GM10266 (cell line): ENCODE data around the gene ANXA3.
A peak's percentile ranks its signal among the peaks of the same experiment; 100 is the strongest.
"Not testable (repeated sequence)": the region's sequence is repeated elsewhere in the genome, so short reads cannot be mapped to it uniquely, and the experiment has no call there.

Source experiments
- DNase-seq: peaks from one replicate; pipeline ENCODE4 v3.0.0; 2012; ENCODE audit errors: extremely low spot score
- TF ChIP-seq, protein P1 (sequence below): IDR thresholded peaks from 2 replicates; pipeline ENCODE4 v1.5.1; 2012; ENCODE audit warnings: mild to moderate bottlenecking, low read depth; ENCODE audit not compliant: control insufficient read depth, insufficient read depth; ENCODE audit errors: missing control alignments

Gene ANXA3

GRCh38 chr4:78596111-78596742, 44.7 kb downstream of the ANXA3 start:
- TF ChIP-seq, protein P1, sequence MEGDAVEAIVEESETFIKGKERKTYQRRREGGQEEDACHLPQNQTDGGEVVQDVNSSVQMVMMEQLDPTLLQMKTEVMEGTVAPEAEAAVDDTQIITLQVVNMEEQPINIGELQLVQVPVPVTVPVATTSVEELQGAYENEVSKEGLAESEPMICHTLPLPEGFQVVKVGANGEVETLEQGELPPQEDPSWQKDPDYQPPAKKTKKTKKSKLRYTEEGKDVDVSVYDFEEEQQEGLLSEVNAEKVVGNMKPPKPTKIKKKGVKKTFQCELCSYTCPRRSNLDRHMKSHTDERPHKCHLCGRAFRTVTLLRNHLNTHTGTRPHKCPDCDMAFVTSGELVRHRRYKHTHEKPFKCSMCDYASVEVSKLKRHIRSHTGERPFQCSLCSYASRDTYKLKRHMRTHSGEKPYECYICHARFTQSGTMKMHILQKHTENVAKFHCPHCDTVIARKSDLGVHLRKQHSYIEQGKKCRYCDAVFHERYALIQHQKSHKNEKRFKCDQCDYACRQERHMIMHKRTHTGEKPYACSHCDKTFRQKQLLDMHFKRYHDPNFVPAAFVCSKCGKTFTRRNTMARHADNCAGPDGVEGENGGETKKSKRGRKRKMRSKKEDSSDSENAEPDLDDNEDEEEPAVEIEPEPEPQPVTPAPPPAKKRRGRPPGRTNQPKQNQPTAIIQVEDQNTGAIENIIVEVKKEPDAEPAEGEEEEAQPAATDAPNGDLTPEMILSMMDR: no peak

DNA sequence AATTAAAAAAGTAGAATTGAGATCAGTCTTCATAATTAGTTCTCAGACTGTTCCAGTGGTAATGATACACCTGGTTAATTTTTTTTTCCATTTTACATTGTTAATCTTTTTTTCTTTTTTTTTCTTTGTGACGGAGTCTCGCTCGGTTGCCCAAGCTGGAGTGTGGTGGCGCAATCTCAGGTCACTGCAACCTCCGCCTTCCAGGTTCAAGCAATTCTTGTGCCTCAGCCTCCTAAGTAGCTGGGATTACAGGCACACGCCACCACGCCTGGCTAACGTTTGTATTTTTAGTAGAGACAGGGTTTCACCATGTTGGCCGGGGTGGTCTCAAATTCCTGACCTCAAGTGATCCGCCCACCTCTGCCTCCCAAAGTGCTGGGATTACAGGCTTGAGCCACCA, 46.9 kb downstream of the ANXA3 start:
- DNase-seq: not testable (repeated sequence)

More at GRCh38 chr4:78596111-78596742, 44.7 kb downstream of the ANXA3 start:
- DNase-seq: no peak

DNA sequence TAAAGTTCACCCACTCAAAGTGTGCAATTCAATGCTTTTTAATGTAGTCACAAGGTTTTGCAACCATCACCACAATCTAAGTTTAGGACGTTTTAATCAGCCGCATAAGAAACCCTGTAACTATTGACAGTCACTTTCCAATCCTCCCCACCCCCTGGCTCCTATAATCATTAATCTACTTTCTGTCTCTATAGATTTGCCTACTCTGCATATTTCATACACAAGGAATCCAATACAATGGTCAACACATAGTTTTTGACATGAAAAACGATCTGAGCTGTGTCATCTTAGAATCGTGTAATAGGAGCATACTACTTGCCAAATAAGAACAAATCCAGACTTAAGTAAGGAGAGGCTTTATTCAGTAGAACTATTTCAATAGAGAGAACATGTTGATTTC, 47.6 kb downstream of the ANXA3 start:
- no peak for DNase-seq
- TF ChIP-seq, protein P1: no peak

- DNase-seq: no peak
- TF ChIP-seq, protein P1: no peak
These were observed 48.4 kb downstream of the ANXA3 start for GRCh38 chr4:78599931-78600375.

- peak; percentile 24 for DNase-seq
- TF ChIP-seq, protein P1: no peak
These were observed 49.4 kb downstream of the ANXA3 start for GRCh38 chr4:78601013-78601412.

DNA sequence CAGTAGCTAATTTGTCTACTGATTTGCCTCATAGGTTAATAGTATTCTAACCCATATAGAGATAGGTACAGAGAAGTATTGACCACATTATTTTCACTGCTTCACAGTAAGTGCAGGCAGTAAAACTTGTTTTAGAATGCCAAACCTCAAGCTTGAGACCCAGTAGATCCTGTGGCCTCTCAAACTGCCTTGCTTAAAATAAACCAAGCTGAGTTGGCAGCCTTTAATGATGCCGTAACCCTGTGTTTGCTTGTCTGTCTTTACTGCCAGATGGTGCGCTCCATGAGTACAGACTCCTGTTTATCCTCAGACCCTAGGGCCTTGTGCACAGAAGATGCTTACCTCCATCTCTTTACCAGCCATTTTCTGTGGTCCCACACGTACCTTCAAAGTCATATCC, 50.8 kb downstream of the ANXA3 start:
- no peak for DNase-seq
- TF ChIP-seq, protein P1: no peak

DNA sequence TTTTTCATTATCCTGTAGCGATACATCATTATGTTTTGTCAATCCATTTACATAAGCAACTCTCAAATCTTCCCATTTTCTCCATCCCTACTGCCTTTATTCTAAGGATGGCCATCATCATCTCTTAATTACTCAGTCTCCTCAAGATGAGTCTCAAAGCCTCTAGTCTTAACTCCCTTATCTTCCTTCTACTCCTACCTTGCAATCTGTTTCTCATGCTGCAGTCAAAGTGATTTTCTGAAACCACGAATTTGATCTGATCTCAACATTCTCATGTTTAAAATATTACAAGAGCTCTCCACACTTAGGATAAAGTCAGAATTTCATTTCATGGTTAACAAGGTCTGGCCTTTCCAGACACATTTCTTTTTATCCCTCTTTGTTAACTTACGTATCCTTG, 51.8 kb downstream of the ANXA3 start:
- DNase-seq: no peak
- TF ChIP-seq, protein P1: no peak

DNA sequence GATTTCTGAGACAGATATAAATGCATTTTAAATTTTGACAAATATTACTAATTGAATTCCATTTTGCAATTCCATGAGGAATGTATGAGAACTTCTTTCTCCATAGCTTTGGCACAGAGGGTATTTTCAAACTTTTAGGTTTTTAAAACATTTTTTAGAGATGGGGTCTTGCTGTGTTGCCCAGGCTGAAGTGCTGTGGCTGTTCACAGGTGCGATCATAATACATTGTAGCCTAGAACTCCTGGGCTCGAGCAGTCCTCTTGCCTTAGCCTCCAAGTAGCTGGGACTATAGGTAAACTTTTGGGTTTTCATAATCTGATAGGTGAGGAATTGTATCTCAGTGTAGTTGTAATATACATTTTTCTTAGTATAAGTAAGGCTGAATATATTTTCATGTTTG, 53.4 kb downstream of the ANXA3 start:
- TF ChIP-seq, protein P1: no peak
- DNase-seq: no peak
